GM12864 (cell line): ENCODE data around the gene RTN3.
"Not testable (repeated sequence)": the region's sequence is repeated elsewhere in the genome, so short reads cannot be mapped to it uniquely, and the experiment has no call there.

Experiments
- DNase-seq: peaks from one replicate; pipeline ENCODE4 v3.0.0-alpha.2; 2011; ENCODE audit warnings: low read depth
- H3K4me3 ChIP-seq: 2 replicates; pipeline ENCODE4 v1.5.1; 2011; ENCODE audit warnings: mild to moderate bottlenecking, low read depth, low read length, control low read depth
- CTCF ChIP-seq: IDR thresholded peaks from 2 replicates; pipeline ENCODE4 v1.5.1; 2011; ENCODE audit warnings: low read depth, mild to moderate bottlenecking, moderate library complexity, low read length, control low read depth, inconsistent platforms; ENCODE audit errors: missing control alignments

RTN3 gene

GRCh38 chr11:63681321-63682065 lies at the start of gene RTN3:
Gene RTN3, plus strand, starts transcription at chr11:63681500. Its CDS starts 137 bp downstream, at chr11:63681637.
- DNase-seq: peak; percentile 92
- H3K4me3 ChIP-seq: peak within 1 kb of the TSS; percentile 76
- TF ChIP-seq CTCF: no peak

GRCh38 chr11:63635762-63636465 lies 45.4 kb upstream of the RTN3 start:
- TF ChIP-seq CTCF: peak; percentile 80
- peak; percentile 30 for DNase-seq
- H3K4me3 ChIP-seq: no peak overlapping the region

- not testable (repeated sequence) for H3K4me3 ChIP-seq, DNase-seq
Observed at GRCh38 chr11:63638436-63638835, 42.9 kb upstream of the RTN3 start.

- no peak for DNase-seq
- peak; percentile 19 for TF ChIP-seq CTCF
- H3K4me3 ChIP-seq: no peak overlapping the region
Observed at GRCh38 chr11:63639199-63639832, 42.0 kb upstream of the RTN3 start.

- no peak for DNase-seq
- no peak overlapping the region for H3K4me3 ChIP-seq
- TF ChIP-seq CTCF: no peak
Observed at GRCh38 chr11:63641727-63642126, 39.6 kb upstream of the RTN3 start.

- no peak for TF ChIP-seq CTCF
- H3K4me3 ChIP-seq: no peak overlapping the region
- no peak for DNase-seq
Observed at GRCh38 chr11:63643205-63643604, 38.1 kb upstream of the RTN3 start.

- DNase-seq: no peak
- no peak for TF ChIP-seq CTCF
- H3K4me3 ChIP-seq: no peak overlapping the region
Observed at GRCh38 chr11:63652671-63653070, 28.6 kb upstream of the RTN3 start.
